Forelimb muscle (tissue), 1 donor: ENCODE measurements around the gene SNCG. TPM values are rescaled to one million over a fixed set of nuclear protein-coding genes. Genes with fewer than 3 reads are reported as not detected.
"Not testable (repeated sequence)": the region's sequence is repeated elsewhere in the genome, so short reads cannot be mapped to it uniquely, and the experiment has no call there.

Experiments used
- DNase-seq: peaks from one replicate; pipeline ENCODE4 v3.0.0-alpha.2; 2013; ENCODE audit warnings: low read depth
- polyA plus RNA-seq: library from polyadenylated mRNA; unstranded; fragments of 120-200 nt; gene quantifications from one replicate; pipeline ENCODE4 v1.2.1, GENCODE V29; 2013; ENCODE audit not compliant: insufficient read length

The SNCG gene
- polyA plus RNA-seq, 1 donor = 4.6 TPM

DNA sequence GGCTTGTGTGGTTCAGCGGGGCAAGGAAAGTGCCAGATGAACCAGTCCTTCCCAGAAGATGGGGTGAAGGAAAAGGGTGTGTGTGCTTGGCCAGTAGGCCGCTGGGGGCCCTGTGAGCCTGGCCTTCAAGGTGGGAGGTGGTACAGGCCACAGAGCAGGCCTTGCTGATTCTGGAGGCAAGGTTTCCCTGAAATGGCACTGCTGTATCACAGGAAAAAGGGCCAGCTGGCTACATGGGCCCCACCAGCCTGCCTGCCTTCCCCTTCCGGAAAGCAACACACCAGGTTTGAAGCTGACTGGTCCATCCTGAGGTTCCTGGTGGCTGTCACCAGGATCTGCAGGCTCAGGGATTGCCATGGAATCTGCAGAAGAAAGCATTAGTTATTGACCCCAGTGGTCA, 13.5 kb upstream of the SNCG start:
- DNase-seq = no peak

DNA sequence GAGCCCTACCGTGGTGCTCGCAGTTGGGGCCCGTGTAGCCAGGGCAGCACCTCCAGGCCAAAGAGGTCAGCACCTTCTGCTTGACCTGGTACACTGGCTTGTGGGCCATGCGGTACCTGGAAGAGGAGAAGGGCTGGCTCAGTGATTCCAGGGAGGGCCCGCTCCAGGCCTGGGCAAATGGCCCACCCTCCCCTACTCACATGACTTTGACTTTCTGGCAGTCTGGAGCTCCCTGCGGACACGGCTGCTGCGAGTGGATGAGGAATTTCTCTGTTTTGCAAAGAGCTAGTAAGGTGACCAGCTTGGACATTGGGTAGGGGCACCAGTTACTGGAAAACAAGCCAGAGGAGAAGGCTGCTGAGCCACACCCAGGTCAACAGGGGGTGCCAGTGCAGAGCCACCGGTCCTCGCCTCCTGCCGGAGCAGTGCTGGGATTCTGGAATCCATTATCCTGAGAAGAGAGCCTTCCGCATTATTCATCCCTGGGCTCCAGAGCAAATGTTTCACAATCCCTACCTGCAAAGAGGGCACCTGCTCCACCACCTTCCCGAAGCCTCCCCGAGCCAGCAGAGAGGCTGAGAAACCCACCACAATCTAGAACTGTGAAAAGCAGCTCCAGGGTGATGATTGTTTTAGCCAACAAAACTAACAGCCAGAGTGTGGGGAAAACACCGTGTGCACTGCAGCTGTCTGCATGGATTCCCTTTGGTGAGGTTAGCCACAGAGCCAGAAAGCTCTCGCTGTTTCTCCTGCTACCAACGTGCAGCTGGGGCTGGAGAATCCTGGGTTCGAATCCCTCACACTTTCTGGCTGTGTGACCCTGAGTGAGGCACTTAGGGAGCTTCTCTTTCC, 12.8 kb upstream of the SNCG start:
- DNase-seq = no peak

DNA sequence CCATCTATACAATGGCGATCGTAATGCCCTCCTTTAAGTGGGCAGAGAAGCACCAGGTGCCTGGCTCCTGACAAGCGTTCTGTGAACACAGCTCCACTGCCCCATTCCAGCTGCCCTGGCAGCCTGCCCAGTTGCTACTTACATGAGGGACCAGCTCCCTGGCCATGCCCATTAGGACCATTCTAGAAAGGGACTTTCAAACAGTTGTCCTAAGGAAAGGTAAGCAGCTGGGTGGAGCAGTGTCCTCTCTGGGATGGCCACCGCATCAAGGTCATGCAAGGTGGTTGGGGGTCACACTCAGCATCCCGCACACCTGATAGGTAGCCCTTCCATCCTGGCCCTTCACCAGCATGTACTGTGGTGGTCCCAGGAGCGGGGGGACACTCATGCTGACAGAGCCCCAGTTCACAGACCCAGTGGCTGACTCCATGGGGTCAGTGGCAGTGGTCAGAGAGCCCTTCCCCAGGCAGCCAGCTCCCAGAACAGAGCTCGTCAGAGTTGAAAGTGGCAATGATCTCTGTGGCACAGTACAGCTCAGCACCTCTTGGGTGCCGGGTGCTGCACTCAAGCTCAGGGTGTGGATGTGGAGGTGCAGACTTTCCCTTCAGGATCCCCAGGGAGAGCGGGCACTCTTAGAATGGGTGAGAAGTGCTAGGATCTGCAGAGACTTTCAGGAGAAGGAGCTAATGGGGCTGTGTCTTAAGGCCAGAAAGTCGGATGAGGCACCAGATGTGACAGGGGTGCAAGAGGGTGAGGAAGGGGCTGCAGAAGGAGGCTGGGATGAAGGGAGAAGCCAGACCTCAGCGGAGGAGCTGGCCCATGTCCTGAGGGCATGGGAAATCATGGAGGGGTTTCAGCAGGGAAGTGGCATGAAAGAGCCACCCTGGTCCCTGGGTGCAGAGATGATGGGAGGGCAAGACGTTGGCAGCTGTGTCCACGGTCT, 11.9 kb upstream of the SNCG start:
- no peak for DNase-seq

DNA sequence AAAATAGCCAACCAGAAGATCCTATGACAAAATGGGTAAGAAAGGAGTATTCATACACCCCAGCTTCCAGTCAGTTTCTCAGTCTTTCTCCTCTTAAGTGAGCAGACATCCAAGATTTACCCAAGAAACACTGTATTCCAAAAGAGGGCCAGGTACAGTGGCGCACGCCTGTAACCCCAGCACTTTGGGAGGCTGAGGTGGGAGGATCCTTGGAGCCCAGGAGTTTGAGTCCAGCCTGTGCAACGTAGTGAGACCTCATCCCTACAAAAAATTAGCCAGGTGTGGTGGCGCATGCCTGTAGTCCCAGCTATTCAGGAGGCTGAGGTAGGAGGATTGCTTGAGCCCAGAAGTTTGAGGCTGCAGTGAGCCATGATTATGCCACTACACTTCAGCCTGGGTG, 10.6 kb upstream of the SNCG start:
- not testable (repeated sequence) for DNase-seq

DNA sequence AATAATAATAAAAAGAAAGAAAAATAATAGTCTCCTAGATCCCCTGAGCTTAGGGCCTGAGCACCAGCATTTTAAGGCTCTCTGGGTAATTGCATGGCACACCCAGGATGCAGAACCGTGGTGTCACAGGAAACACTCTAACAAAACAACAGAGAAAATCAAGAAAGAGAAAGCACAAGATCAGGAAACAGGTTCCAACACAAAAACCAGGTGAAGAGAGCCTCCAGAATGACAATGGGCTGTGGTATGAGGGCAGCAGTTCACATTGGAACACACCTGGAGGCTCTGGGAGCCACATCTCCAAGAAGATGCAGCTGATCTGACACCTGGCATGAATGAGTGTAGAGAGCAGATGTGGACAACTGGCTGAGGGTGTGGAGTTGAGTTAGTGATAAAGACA, 8.1 kb upstream of the SNCG start:
- DNase-seq = no peak

DNA sequence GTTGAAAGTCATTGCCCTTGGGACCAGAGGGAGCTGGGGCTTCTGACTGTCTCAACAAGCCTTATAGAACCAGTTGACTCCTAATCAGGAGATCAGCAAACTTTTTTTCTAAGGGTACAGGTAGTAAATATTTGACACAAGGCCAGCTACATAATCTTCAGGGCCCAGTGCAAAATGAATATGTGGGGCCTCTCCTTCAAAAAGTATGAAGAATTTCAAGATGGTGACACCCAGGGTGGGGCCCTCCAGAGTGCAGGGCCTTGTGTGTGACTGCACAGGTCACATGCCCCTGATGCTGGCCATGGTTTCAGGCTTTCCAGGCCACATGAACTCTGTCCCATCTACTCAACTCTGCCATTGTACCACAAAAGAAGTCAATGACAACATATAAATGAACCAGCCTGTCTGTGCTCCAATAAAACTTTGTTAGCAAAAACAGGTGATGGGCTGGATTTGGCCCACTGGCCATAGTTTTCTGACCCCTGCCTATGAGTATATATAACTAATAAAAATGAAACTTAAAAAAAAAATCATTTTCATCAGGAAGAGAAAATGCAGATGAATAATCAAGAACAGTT, 7.1 kb upstream of the SNCG start:
- DNase-seq = no peak

DNA sequence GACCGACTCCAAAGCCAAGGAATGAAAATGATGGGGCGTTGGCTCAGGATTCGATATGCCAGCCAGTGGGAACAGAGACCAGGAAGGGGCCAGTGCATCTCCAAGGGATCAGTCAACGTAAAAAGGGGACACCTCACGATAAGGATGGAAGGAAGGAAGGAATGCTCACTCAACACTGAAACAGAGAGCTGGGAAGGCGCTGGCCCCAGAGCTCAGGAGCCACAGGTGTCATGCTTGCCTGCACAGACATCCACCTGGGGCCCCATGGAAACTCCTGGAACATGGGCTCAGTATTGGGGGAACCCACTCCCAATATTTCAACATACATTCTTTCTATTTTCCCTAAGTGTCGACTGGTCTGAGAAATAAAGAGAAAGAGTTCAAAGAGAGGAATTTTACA, 6.3 kb upstream of the SNCG start:
- DNase-seq = no peak

DNA sequence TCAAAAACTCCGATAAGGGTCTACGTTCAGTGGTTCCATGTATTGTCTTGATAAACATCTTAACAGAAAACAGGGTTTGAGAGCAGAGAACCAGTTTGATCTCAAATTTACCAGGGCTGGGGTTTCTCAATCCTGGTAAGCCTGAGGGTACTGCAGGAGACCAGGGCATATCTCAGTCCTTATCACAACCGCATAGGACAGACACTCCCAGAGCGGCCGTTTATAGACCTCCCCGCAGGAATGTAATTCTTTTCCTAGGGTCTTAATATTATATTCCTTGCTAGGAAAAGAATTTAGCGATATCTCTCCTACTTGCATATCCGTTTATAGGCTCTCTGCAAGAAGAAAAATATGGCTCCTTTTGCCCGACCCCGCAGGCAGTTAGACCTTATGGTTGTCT, 5.7 kb upstream of the SNCG start:
- DNase-seq = not testable (repeated sequence)

DNA sequence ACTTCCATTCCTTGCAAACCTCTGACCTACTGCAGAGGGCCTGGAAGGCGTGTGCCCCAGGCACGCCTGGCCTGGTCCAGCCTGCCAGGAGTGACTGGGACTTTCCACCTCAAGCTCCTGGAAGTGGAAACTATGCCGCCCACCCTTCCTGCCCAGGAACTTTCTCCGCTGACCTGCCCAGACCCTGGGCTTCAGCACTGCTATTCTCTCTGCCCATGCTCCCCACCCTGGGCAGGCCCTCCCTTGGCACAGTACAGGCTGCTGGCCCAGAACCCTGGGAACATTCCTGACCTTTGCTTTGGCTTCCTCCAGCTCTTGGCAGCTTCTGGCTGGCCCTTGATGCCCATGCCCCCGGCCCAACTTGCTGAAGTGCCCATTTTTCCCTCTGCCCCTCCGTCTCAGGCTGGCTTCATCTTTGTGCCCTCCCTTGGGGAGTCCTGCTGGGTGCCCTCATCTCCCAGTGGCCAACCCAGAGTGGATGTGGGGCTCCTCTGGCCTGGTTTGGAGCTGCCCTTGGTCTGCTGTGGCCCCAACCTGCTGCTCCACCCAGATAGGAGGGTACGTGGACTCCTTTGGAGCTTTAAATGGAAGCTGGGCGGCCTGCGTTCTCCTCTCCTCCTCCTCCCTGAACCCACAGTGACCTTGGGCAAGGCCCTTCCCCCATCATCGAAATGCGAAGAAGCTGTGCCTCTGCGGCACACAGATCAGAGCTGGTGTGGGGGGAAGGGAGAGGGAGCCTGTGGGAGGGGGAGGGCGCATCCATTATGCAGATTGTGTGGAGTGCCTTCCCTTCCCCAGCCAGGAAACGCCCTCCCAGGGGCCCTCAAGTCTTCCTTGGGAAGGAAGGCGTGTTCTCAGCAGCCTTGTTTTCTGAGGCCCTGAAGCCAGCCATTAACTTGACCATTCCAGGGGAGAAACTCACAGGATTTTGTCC, 4.4 kb upstream of the SNCG start:
- DNase-seq = no peak

DNA sequence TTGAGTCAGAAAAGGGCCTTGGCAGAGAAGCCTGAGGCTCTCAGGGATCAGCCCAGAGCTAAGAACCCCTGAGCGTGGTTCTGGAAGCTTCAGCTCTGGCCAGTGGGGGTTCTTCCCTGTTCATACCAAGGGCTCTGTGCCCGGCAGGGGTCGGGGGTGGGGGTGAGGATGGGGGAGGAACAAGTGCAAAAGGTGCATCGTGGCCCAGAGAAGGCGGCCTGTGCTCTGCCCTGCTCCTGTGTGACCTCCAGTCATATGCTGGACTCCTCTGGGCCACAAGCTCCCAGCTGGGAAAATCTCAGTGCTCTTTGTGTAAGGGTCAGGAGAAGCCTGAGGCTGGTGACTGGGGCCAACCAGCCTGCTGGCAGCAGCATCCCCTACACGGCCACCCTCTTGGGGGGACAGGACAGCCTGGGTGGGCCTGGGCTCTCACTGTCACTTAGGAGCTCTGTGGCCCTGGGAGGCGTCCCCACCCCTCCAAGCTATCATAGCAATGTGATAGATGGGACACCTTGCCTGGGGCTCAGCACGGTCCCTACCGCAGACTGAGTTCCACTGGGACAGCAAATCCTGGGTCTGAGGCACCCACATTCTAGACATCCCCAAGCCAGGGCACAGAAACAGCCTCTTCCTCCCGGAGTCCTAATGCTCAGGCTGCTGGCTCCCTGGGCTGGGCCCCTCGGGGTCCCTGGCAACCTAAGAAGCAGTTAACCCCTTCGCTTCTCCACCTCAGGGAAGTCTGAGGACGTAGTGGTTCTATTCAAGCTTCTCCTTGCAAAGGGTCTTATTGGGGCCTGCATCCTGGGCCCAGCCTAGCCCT, 3.5 kb upstream of the SNCG start:
- DNase-seq = no peak

DNA sequence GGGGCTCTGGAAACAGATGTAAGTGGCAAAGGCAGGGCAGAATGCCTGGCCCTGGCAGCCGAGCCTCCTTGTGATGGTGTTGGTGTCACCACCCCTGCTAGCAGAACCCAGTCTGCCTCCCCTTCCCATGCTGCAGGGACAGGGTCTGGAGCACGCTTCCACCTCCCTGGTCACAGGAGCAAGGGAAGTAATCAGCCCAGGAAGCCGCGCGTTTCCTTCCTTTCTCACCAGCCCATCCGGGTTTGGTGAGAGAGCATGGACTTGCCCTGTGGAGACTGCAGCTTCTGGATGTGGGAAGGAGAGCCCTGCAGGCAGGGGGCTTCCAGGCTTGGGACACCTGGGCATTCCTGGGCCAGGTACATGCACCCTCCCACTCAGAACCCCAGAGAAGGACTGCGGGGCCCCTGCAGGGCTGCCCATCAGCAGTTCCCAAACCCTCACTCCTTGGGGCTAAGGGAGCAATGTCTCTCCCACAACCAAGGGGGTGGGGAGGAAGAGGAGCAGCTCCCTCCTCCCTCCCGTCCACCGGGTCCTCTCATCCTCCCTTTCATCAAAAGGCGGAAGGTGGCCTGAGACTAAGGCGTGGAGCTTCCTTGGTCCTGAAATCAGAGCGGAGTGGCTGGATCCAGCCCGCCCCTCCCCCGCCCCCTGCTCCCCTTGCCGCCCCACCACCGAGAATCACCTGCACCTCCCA, 2.8 kb upstream of the SNCG start:
- no peak for DNase-seq

DNA sequence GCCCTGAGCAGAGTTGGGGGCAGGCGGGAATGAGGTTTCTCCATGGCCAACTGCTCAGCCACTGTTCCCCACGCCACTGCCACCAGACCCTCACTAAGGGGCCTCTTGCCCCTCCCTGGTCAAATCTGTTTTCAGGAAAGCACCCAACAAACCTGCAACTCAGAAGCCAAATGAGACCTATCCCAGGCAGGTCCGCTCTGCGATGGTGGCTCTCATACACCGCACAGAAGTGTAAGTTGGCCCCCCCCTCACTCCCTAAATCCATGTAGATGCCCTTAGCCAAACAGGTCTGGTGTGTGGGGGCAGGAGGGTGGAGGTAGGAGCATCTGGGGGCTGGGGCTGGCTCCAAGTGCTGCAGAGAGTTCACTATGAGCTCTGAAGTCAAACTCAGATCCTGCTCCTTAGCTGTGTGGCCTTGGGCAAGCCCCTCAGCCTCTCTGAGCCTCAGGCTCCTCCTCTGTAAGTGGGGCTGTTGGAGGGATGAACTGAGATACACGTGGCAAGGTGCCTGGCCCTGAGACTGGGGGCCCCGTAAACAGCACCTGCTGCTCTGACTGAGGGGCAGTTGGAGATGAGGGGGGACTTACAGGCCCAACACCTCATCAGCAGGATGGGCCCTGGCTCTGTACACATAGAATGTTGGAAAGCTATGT, 2.1 kb upstream of the SNCG start:
- no peak for DNase-seq

DNA sequence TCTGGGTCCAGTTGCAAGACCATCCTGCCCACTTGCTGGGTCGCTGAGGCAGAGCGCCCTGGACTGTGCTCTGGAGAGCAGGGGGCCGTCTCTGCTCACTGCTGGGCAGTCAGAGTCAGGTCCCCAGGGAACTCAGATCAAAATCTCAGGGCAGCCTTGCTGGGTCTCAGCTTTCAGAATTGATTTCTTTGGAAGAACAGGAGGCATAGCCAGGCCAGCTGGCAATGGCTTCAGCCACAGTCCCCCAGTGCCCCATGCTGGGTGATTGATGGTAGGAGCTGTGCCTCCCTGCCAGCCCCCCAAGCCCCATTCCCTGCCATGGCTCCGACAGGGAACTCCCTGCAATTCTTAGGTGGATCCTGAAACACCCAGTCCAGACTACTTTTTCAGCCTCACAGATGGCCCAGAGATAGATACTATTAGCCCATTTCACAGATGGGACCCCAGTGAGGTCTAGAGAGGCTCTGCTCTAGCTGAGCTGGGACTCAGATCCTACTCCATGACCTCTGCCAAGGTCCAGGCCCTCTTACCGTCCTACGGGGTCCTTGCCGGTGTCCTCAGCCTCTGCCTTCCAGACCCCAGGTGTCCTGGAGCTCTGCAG, 1.5 kb upstream of the SNCG start:
- no peak for DNase-seq

DNA sequence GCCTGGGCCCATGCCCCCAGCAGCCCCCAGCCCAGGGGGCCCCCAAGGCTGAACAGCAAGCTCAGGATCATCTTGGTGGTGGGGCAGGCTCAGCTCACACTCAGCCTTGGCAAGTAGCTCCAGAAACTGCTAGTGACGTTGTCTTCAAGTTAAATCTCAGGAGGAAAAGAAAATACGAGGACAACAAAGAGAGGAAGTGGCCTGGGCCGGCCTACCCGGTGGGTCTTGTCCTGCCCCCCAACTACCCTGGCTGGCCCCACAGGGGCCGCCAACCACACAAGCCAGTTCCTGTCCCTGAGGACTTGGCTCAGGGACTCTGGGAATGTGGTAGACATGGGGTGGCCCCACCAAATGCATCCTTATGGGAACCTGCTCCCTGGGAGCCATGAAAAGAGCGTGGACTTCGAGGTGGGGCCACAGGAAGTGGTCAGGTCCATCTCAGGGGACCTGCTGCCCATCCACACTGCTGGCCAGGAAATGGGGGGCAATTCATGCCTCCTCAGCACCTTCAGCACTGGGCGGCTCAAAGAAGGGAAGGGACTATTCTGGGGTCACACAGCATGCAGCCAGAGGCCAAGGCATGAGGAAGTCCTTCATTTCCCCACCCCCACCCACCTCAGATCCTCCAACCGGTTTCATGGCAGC, 806 bp upstream of the SNCG start, which contains the start of gene MMRN2:
Gene MMRN2, minus strand, starts transcription at position 145 of the 645 bp plus-strand sequence. Its CDS starts 74 bp downstream, at position 71.
- no peak for DNase-seq

DNA sequence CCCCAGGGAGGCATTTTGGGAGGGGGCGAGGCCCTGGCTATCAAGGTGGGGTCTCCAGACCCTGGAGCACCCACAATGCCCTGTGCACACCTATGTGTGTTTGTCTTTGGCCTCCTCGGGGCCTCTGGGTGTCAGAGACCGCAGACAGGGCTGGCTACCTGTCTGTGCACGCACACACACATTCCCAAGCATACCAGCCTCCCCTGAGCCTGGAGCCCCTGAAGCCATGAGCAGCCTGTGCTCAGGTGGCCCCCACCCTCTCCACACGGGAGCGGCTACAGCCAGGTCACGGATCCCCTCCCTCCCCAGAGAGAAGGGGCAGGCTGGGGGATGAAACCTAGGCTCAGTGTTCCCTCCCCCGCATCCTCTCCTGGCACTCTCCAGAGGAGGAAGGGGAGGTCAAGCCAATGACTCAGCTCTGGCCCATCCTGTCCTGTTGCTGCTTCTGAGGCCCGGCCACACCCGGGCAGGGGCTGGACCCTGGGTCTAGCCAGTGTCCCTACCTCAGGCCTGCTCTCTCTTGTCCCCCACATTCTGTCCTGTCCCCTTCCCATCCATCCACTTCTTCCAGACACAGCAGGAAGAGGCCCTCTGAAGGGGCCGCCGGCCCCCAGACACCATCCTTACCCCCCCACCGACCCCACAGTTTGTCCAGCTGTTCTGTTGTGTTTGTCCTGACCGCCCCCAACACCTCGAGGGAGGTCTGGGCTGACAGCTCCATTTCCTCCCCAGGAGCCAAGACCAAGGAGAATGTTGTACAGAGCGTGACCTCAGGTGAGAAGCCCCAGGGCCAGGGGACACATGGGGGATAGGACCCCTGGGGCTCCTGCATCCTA, 720 bp downstream of the SNCG start:
- DNase-seq = no peak

DNA sequence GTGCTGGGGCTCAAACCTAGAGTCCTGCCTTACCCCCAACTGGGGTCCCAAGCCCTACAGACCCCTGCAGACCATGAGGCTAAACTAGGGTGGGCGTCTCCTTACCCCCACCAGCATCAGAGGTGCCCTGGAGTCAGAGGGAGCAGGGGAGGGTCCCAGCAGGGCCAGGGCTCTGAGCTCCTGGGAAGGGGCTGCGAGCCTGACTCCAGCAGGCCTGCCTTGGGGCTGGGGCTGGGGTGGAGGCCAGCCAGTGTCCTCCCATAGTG, 1.3 kb downstream of the SNCG start:
- DNase-seq = no peak

DNA sequence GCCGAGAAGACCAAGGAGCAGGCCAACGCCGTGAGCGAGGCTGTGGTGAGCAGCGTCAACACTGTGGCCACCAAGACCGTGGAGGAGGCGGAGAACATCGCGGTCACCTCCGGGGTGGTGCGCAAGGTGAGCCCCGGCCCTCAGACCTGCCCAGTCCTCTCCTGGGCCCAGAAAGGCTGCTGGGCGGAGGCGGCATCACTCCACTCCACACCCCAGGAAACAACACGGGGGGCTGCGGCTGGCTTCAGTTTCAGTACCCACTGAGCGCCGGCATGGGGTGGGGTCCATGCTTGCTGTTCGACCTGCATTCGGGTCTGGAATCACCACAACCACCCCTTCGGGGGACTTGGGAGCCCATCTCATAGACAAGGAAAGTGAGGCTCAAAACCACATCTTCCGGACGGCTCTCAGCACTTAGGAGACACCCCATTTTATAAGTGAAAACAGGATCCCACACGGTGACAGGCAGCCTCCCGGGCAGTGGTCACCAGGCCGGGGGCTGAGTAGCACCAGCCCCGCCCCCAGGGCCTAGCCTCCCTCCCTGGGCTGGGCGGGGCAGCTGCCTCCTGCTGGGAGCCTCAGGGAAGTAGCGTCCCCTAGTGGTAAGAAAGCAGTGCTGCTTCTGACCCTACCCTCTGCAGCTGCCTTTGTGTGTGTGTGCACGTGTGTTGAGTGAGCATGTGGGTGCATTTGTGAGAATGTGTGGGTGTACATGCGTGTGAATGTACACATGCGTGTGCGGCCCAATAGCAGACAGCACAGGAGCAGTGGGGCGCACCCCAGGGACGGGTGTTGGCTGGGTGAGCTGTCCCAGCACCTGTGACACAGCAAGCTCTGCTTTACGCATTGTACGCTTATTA, 1.8 kb downstream of the SNCG start:
- no peak for DNase-seq
